Liver (tissue), 3 donors: ENCODE results near the gene RSRP1.

Experiments used
- EGR1 ChIP-seq, 2 donors: IDR thresholded peaks; 2 replicates each; pipeline ENCODE4 v1.6.1; 2016 to 2018; ENCODE audit warnings: antibody characterized with exemption in 2 of 2, low read depth in 2 of 2
- RAD21 ChIP-seq, 2 donors: IDR thresholded peaks; 2 replicates each; pipeline ENCODE4 v1.6.1; 2016; ENCODE audit warnings: antibody characterized with exemption in 2 of 2, mild to moderate bottlenecking in 2 of 2
- YY1 ChIP-seq: IDR thresholded peaks from 2 replicates; pipeline ENCODE4 v1.6.1; 2016; ENCODE audit warnings: antibody characterized with exemption, mild to moderate bottlenecking
- TF ChIP-seq, protein P1 (sequence below): fragments of 150-350 bp; IDR thresholded peaks from 2 replicates; pipeline ENCODE4 v1.5.1; 2017; ENCODE audit warnings: improper control_type of control experiment, low read depth, low read length; ENCODE audit not compliant: missing input control
- donor health status: healthy.
- donor health status: healthy.

GRCh38 chr1:25253911-25254310 lies 6.7 kb upstream of the RSRP1 start:
- TF ChIP-seq, protein P1, sequence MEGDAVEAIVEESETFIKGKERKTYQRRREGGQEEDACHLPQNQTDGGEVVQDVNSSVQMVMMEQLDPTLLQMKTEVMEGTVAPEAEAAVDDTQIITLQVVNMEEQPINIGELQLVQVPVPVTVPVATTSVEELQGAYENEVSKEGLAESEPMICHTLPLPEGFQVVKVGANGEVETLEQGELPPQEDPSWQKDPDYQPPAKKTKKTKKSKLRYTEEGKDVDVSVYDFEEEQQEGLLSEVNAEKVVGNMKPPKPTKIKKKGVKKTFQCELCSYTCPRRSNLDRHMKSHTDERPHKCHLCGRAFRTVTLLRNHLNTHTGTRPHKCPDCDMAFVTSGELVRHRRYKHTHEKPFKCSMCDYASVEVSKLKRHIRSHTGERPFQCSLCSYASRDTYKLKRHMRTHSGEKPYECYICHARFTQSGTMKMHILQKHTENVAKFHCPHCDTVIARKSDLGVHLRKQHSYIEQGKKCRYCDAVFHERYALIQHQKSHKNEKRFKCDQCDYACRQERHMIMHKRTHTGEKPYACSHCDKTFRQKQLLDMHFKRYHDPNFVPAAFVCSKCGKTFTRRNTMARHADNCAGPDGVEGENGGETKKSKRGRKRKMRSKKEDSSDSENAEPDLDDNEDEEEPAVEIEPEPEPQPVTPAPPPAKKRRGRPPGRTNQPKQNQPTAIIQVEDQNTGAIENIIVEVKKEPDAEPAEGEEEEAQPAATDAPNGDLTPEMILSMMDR: no peak
- no peak for TF ChIP-seq YY1
- TF ChIP-seq EGR1 (IDR thresholded peaks at IDR 0.05; ENCODE audit: low read depth in 2 of 2): no peak
- TF ChIP-seq RAD21 (IDR thresholded peaks at IDR 0.05): no peak
